IMR-90 (cell line): ENCODE results near the gene FARS2. TPM values are rescaled to one million over a fixed set of nuclear protein-coding genes. Genes with fewer than 3 reads are reported as not detected.

Experiments used
- ATAC-seq: fragments of 200-7000 bp; cut with Tn5 transposase; 2 replicates; pipeline ENCODE4 v1.9.1; 2020; ENCODE audit warnings: low read depth, mild to moderate bottlenecking, moderate library complexity
- BruUV-seq: library from RNA; stranded (reverse); fragments of 400-500 nt; replicated peaks from 2 replicates; lab custom pipeline; 2021; lab: Mats Ljungman, UMichigan
- CTCF ChIA-PET: fragments of 300-600 bp; formaldehyde crosslinking; extraction: SDS; loops from one replicate; lab custom pipeline; 2021; ENCODE audit warnings: antibody characterized with exemption; lab: Yijun Ruan, JAX
- POLR2A ChIA-PET: fragments of 300-600 bp; sonication (Branson Sonifier 250); formaldehyde crosslinking; loops from one replicate; lab custom pipeline; 2022; ENCODE audit warnings: antibody characterized with exemption; ENCODE audit not compliant: unreplicated experiment; lab: Charles Lee
- DNase-seq: peaks from one replicate; pipeline ENCODE4 v3.0.0; 2013
- H2AFZ ChIP-seq: replicated peaks from 2 replicates; pipeline ENCODE3; 2013; ENCODE audit warnings: low read length, mild to moderate bottlenecking; ENCODE audit not compliant: poor library complexity
- H2AK5ac ChIP-seq: 2 replicates; pipeline ENCODE4 v1.6.1; 2013; ENCODE audit warnings: low read depth, low read length, inconsistent platforms
- H2AK9ac ChIP-seq: replicated peaks from 2 replicates; pipeline ENCODE3; 2013; ENCODE audit warnings: mild to moderate bottlenecking, low read depth, low read length, moderate library complexity; ENCODE audit not compliant: poor library complexity
- H2BK120ac ChIP-seq: 2 replicates; pipeline ENCODE4 v1.6.1; 2013; ENCODE audit warnings: low read depth, low read length, inconsistent platforms
- H2BK15ac ChIP-seq: 3 replicates; pipeline ENCODE4 v1.6.1; 2013; ENCODE audit warnings: low read depth, low read length, inconsistent platforms
- H2BK20ac ChIP-seq: 2 replicates; pipeline ENCODE4 v1.6.1; 2013; ENCODE audit warnings: low read depth, mild to moderate bottlenecking, inconsistent platforms, low read length, moderate library complexity
- H2BK5ac ChIP-seq: 2 replicates; pipeline ENCODE4 v1.6.1; 2013; ENCODE audit warnings: mild to moderate bottlenecking, low read depth, low read length, inconsistent platforms; ENCODE audit not compliant: poor library complexity, severe bottlenecking
- H3K14ac ChIP-seq: replicated peaks from 2 replicates; pipeline ENCODE4 v1.6.1; 2013; ENCODE audit warnings: low read depth, low read length, inconsistent platforms
- H3K18ac ChIP-seq: 2 replicates; pipeline ENCODE4 v1.6.1; 2013; ENCODE audit warnings: low read depth, low read length, control low read depth
- H3K23ac ChIP-seq: 2 replicates; pipeline ENCODE4 v1.6.1; 2013; ENCODE audit warnings: low read depth, low read length, inconsistent platforms
- H3K27ac ChIP-seq: 2 replicates; pipeline ENCODE4 v1.5.1; 2013; ENCODE audit warnings: mild to moderate bottlenecking, control low read depth, low read length; ENCODE audit not compliant: insufficient read depth
- H3K27me3 ChIP-seq: 2 replicates; pipeline ENCODE4 v1.6.1; 2013; ENCODE audit warnings: low read length; ENCODE audit not compliant: control insufficient read depth, insufficient read depth
- H3K36me3 ChIP-seq: 2 replicates; pipeline ENCODE4 v1.6.1; 2013; ENCODE audit warnings: low read length, mixed read lengths; ENCODE audit not compliant: control insufficient read depth, insufficient read depth
- H3K4ac ChIP-seq: 2 replicates; pipeline ENCODE4 v1.6.1; 2013; ENCODE audit warnings: low read depth, low read length, inconsistent platforms
- H3K4me1 ChIP-seq: 2 replicates; pipeline ENCODE4 v1.6.1; 2013; ENCODE audit warnings: low read length, mixed read lengths; ENCODE audit not compliant: control insufficient read depth, insufficient read depth
- H3K4me2 ChIP-seq: 2 replicates; pipeline ENCODE4 v1.6.1; 2013; ENCODE audit warnings: low read depth, mild to moderate bottlenecking, control low read depth, low read length, moderate library complexity
- H3K4me3 ChIP-seq: 2 replicates; pipeline ENCODE4 v1.5.1; 2013; ENCODE audit warnings: low read depth, mild to moderate bottlenecking, control low read depth, low read length, moderate library complexity; ENCODE audit not compliant: insufficient read depth
- H3K56ac ChIP-seq: 2 replicates; pipeline ENCODE4 v1.6.1; 2013; ENCODE audit warnings: low read length, inconsistent platforms; ENCODE audit not compliant: insufficient read depth; ENCODE audit errors: extremely low read depth
- H3K79me1 ChIP-seq, 2 experiments: 2 replicates each; pipeline ENCODE4 v1.6.1; 2013; ENCODE audit warnings: low read length in 2 of 2, inconsistent platforms in 1 of 2, low read depth in 1 of 2
- H3K9ac ChIP-seq: 2 replicates; pipeline ENCODE4 v1.6.1; 2013; ENCODE audit warnings: low read depth, low read length, control low read depth
- H3K9me1 ChIP-seq: 2 replicates; pipeline ENCODE4 v1.6.1; 2013; ENCODE audit warnings: low read length, inconsistent platforms; ENCODE audit not compliant: insufficient read depth
- H3K9me3 ChIP-seq: 2 replicates; pipeline ENCODE4 v1.6.1; 2013; ENCODE audit warnings: low read length; ENCODE audit not compliant: control insufficient read depth, insufficient read depth
- H4K20me1 ChIP-seq: 2 replicates; pipeline ENCODE4 v1.6.1; 2013; ENCODE audit warnings: low read length, inconsistent platforms; ENCODE audit not compliant: insufficient read depth
- H4K5ac ChIP-seq: 2 replicates; pipeline ENCODE4 v1.6.1; 2013; ENCODE audit warnings: mild to moderate bottlenecking, low read depth, low read length, control low read depth
- H4K8ac ChIP-seq, 2 experiments: 2 replicates each; pipeline ENCODE4 v1.6.1; 2013; ENCODE audit warnings: low read depth in 2 of 2, low read length in 2 of 2, control low read depth in 1 of 2, inconsistent platforms in 1 of 2
- H4K91ac ChIP-seq: 2 replicates; pipeline ENCODE4 v1.6.1; 2013; ENCODE audit warnings: low read depth, low read length, inconsistent platforms; ENCODE audit not compliant: insufficient read depth
- CEBPB ChIP-seq: IDR thresholded peaks from 2 replicates; pipeline ENCODE4 v1.6.1; 2012; ENCODE audit warnings: low read depth, low read length, improper control_type of control experiment
- CHD1 ChIP-seq: IDR thresholded peaks from 2 replicates; pipeline ENCODE4 v1.6.1; 2012; ENCODE audit warnings: low read depth, low read length, improper control_type of control experiment
- FOS ChIP-seq: fragments of 150-350 bp; IDR thresholded peaks from 2 replicates; pipeline ENCODE4 v1.6.1; 2016; ENCODE audit warnings: low read depth, low read length
- MAZ ChIP-seq: IDR thresholded peaks from 2 replicates; pipeline ENCODE4 v1.6.1; 2012; ENCODE audit warnings: low read depth, mild to moderate bottlenecking, low read length, improper control_type of control experiment, moderate library complexity, borderline replicate concordance
- RAD21 ChIP-seq: IDR thresholded peaks from 2 replicates; pipeline ENCODE4 v1.6.1; 2012; ENCODE audit warnings: low read length, improper control_type of control experiment
- WGBS, 2 experiments: methylation state at CpG; one replicate each; pipeline versions ENCODE4 v1.1.5 to v1.1.7; 2013; ENCODE audit warnings: missing lambda C conversion rate in 2 of 2; ENCODE audit not compliant: insufficient read length in 1 of 2; ENCODE audit errors: extremely low coverage in 2 of 2; 5-methylcytosine and 5-hydroxymethylcytosine counted together
- dilution Hi-C: fragments of 300-500 bp; cut with HindIII; formaldehyde crosslinking; loops from one replicate; pipeline ENCODE4 v1.14.3; 2018; ENCODE audit warnings: low sequenced_read_pairs; ENCODE audit not compliant: unreplicated experiment
- in situ Hi-C: fragments of 300-500 bp; cut with MboI; formaldehyde crosslinking; loops from 3 replicates; pipeline ENCODE4 v1.14.3; 2019; ENCODE audit warnings: low sequenced_read_pairs, inconsistent platforms, mixed read lengths
- intact Hi-C: fragments of 100-400 bp; cut with micrococcal nuclease; formaldehyde crosslinking; loops from 2 replicates; pipeline ENCODE4 v1.10.0; 2022
- polyA plus RNA-seq, 3 experiments: library from polyadenylated mRNA; depleted of rRNA; stranded (reverse); fragments of >200 nt; gene quantifications; 2 replicates each; pipeline ENCODE4 v1.2.3, GENCODE V29; 2012; ENCODE audit warnings: low replicate concordance in 1 of 3
- total RNA-seq: library from RNA; depleted of rRNA; stranded (reverse); fragments of >200 nt; gene quantifications from 2 replicates; pipeline ENCODE4 v1.2.3, GENCODE V29; 2012

Gene FARS2
- total and polyA plus RNA-seq, 2 of the 4 experiments (the other 2 are of a cell fraction) = 12.1 to 28.9 TPM

GRCh38 chr6:5536644-5537043 is 275.3 kb downstream of the FARS2 start:
- no peaks in the 10 kb centered on the region; the same call in 1 of the 2 replicates for H3K9me1 ChIP-seq
- no peak overlapping the region for H2BK5ac ChIP-seq
- no peak for TF ChIP-seq FOS
- no peak for TF ChIP-seq MAZ
- TF ChIP-seq CHD1 = no peak
- no peak for TF ChIP-seq CEBPB
- TF ChIP-seq RAD21 = no peak
- H2BK120ac ChIP-seq = no peak overlapping the region
- CTCF ChIA-PET = interaction anchor here (0.8 kb wide), 1 partner anchor 20 kb away, joined by 3 read pairs; no protein-coding TSS in a partner anchor
- dilution Hi-C loops = no loop called here
- no peak overlapping the region for H2AK9ac ChIP-seq
- H3K4me3 ChIP-seq = no peak overlapping the region
- H3K4ac ChIP-seq = no peak overlapping the region
- no peak overlapping the region for H2AFZ ChIP-seq
- H2AK5ac ChIP-seq = no peak overlapping the region
- H4K20me1 ChIP-seq = no peaks in the 10 kb centered on the region
- ATAC-seq (no peak), DNase-seq (no peak)
- no CpG with 5 or more reads among the region's 1 CpG for WGBS, 2 experiments
- intact Hi-C loops = no loop called here
- no peak overlapping the region for H3K23ac ChIP-seq
- in situ Hi-C loops = no loop called here
- H3K9me3 ChIP-seq = no peaks in the 10 kb centered on the region
- H3K27me3 ChIP-seq = no peaks in the 10 kb centered on the region
- H3K18ac ChIP-seq = no peak overlapping the region
- H3K9ac ChIP-seq = no peak overlapping the region
- no peak overlapping the region for H3K56ac ChIP-seq
- H3K36me3 ChIP-seq = no peaks in the 10 kb centered on the region
- H4K8ac ChIP-seq = no peak overlapping the region
- no peak overlapping the region for H4K5ac ChIP-seq
- 0 out of 2 replicates have a peak, but pooled peaks cover 2% of the 10 kb centered on the region for H3K4me1 ChIP-seq
- H3K14ac ChIP-seq = no peak overlapping the region
- H2BK15ac ChIP-seq = no peak overlapping the region
- H4K91ac ChIP-seq = no peak overlapping the region
- no peak overlapping the region for H3K4me2 ChIP-seq
- H3K79me1 ChIP-seq = no peaks in the 10 kb centered on the region
- POLR2A ChIA-PET = no interaction called here
- no peak overlapping the region for H3K27ac ChIP-seq
- no TSS peak for BruUV-seq
- H2BK20ac ChIP-seq = no peak overlapping the region
